Activated naive CD4-positive, alpha-beta T cell treated with anti-CD3 and anti-CD28 coated beads, Interleukin-2, amount 10 ng/mL, durations not matched to agents 7 days and 5 days (primary cell): ENCODE measurements around the gene PRKAG2.

Experiments
- CTCF ChIA-PET: fragments of 350-600 bp; sonication (Branson Sonifier 250); formaldehyde crosslinking; loops from one replicate; lab custom pipeline; 2021; ENCODE audit warnings: antibody characterized with exemption; lab: Charles Lee
- DNase-seq: peaks from one replicate; pipeline ENCODE4 v3.0.0-alpha.2; 2020
- H3K27ac Mint-ChIP-seq: one replicate; pipeline ENCODE4 v1.8.0; 2021; ENCODE audit warnings: mild to moderate bottlenecking, moderate library complexity, mixed read lengths
- H3K27me3 Mint-ChIP-seq: one replicate; pipeline ENCODE4 v1.8.0; 2021; ENCODE audit warnings: mild to moderate bottlenecking, mixed read lengths
- H3K36me3 Mint-ChIP-seq: one replicate; pipeline ENCODE4 v1.8.0; 2021; ENCODE audit warnings: mixed read lengths
- H3K4me1 Mint-ChIP-seq: one replicate; pipeline ENCODE4 v1.8.0; 2021; ENCODE audit warnings: mixed read lengths
- H3K4me3 Mint-ChIP-seq: one replicate; pipeline ENCODE4 v1.8.0; 2021; ENCODE audit warnings: mild to moderate bottlenecking, moderate library complexity, mixed read lengths
- H3K9me3 Mint-ChIP-seq: one replicate; pipeline ENCODE4 v1.8.0; 2021; ENCODE audit warnings: mixed read lengths

Gene PRKAG2

GRCh38 chr7:151675196-151675920 is 201.6 kb downstream of the PRKAG2 start:
- CTCF ChIA-PET, result interaction anchor here (0.9 kb wide), 1 partner anchor 108 kb away, joined by 3 read pairs; no protein-coding TSS in a partner anchor
- no peaks in the 10 kb centered on the region for H3K27me3 Mint-ChIP-seq

GRCh38 chr7:151674161-151674920 is 202.6 kb downstream of the PRKAG2 start:
- Mint-ChIP-seq H3K27ac (no peak overlapping the region), H3K9me3 (no peaks in the 10 kb centered on the region), H3K4me3 (no peak overlapping the region), H3K4me1 (peaks cover 15% of the 10 kb centered on the region), H3K36me3 (no peaks in the 10 kb centered on the region), H3K27me3 (no peaks in the 10 kb centered on the region)
- DNase-seq, result no peak
- CTCF ChIA-PET, result interaction anchor here (0.9 kb wide), 1 partner anchor 109 kb away, joined by 3 read pairs; no protein-coding TSS in a partner anchor

More at GRCh38 chr7:151675196-151675920, 201.6 kb downstream of the PRKAG2 start:
- Mint-ChIP-seq H3K4me1 (peaks cover 18% of the 10 kb centered on the region), H3K4me3 (no peak overlapping the region), H3K27ac (no peak overlapping the region), H3K36me3 (no peaks in the 10 kb centered on the region), H3K9me3 (no peaks in the 10 kb centered on the region)
- DNase-seq, result no peak

- no peaks in the 10 kb centered on the region for H3K36me3 Mint-ChIP-seq
- no peaks in the 10 kb centered on the region for H3K9me3 Mint-ChIP-seq
- H3K27ac Mint-ChIP-seq, result no peak overlapping the region
- peaks cover 4% of the 10 kb centered on the region for H3K4me1 Mint-ChIP-seq
- H3K27me3 Mint-ChIP-seq, result no peaks in the 10 kb centered on the region
- CTCF ChIA-PET, result interaction anchor here (0.5 kb wide), 1 partner anchor 33 kb away, joined by 3 read pairs; no protein-coding TSS in a partner anchor
- no peak overlapping the region for H3K4me3 Mint-ChIP-seq
- no peak for DNase-seq
Measured at GRCh38 chr7:151673216-151673615, 203.7 kb downstream of the PRKAG2 start.

GRCh38 chr7:151672716-151673115 is 204.2 kb downstream of the PRKAG2 start:
- H3K4me1 Mint-ChIP-seq, result peaks cover 2% of the 10 kb centered on the region
- CTCF ChIA-PET, result interaction anchor here (0.5 kb wide), 1 partner anchor 34 kb away, joined by 3 read pairs; no protein-coding TSS in a partner anchor
- no peak for DNase-seq
- H3K36me3 Mint-ChIP-seq, result no peaks in the 10 kb centered on the region
- H3K27me3 Mint-ChIP-seq, result no peaks in the 10 kb centered on the region
- no peaks in the 10 kb centered on the region for H3K9me3 Mint-ChIP-seq
- H3K27ac Mint-ChIP-seq, result no peak overlapping the region
- H3K4me3 Mint-ChIP-seq, result no peak overlapping the region

GRCh38 chr7:151671514-151671913 is 205.4 kb downstream of the PRKAG2 start:
- Mint-ChIP-seq H3K36me3 (peaks cover 2% of the 10 kb centered on the region), H3K4me1 (no peaks in the 10 kb centered on the region), H3K27ac (no peak overlapping the region), H3K27me3 (no peaks in the 10 kb centered on the region), H3K9me3 (no peaks in the 10 kb centered on the region), H3K4me3 (no peak overlapping the region)
- DNase-seq, result no peak
- CTCF ChIA-PET, result no interaction called here

GRCh38 chr7:151669762-151670161 is 207.2 kb downstream of the PRKAG2 start:
- CTCF ChIA-PET, result no interaction called here
- DNase-seq, result no peak
- H3K27ac Mint-ChIP-seq, result no peak overlapping the region
- no peak overlapping the region for H3K4me3 Mint-ChIP-seq
- no peaks in the 10 kb centered on the region for H3K4me1 Mint-ChIP-seq
- H3K36me3 Mint-ChIP-seq, result peaks cover 2% of the 10 kb centered on the region
- no peaks in the 10 kb centered on the region for H3K27me3 Mint-ChIP-seq
- H3K9me3 Mint-ChIP-seq, result no peaks in the 10 kb centered on the region

- Mint-ChIP-seq H3K4me1 (no peaks in the 10 kb centered on the region), H3K36me3 (peaks cover 2% of the 10 kb centered on the region), H3K4me3 (no peak overlapping the region), H3K27me3 (no peaks in the 10 kb centered on the region), H3K27ac (no peak overlapping the region), H3K9me3 (no peaks in the 10 kb centered on the region)
- CTCF ChIA-PET, result interaction anchor here (0.5 kb wide), 1 partner anchor 15 kb away, joined by 3 read pairs; no protein-coding TSS in a partner anchor
- no peak for DNase-seq
Measured at GRCh38 chr7:151666886-151667285, 210.0 kb downstream of the PRKAG2 start.

GRCh38 chr7:151665368-151665767 is 211.5 kb downstream of the PRKAG2 start:
- no peak overlapping the region for H3K4me3 Mint-ChIP-seq
- peaks cover 2% of the 10 kb centered on the region for H3K36me3 Mint-ChIP-seq
- no peaks in the 10 kb centered on the region for H3K27me3 Mint-ChIP-seq
- CTCF ChIA-PET, result no interaction called here
- H3K4me1 Mint-ChIP-seq, result no peaks in the 10 kb centered on the region
- H3K27ac Mint-ChIP-seq, result no peak overlapping the region
- DNase-seq, result no peak
- H3K9me3 Mint-ChIP-seq, result no peaks in the 10 kb centered on the region

- H3K27me3 Mint-ChIP-seq, result no peaks in the 10 kb centered on the region
- no peak for DNase-seq
- H3K4me3 Mint-ChIP-seq, result no peak overlapping the region
- peaks cover 2% of the 10 kb centered on the region for H3K36me3 Mint-ChIP-seq
- H3K4me1 Mint-ChIP-seq, result no peaks in the 10 kb centered on the region
- no peak overlapping the region for H3K27ac Mint-ChIP-seq
- no peaks in the 10 kb centered on the region for H3K9me3 Mint-ChIP-seq
- CTCF ChIA-PET, result no interaction called here
Measured at GRCh38 chr7:151664268-151664667, 212.6 kb downstream of the PRKAG2 start.

- H3K27me3 Mint-ChIP-seq, result no peaks in the 10 kb centered on the region
- CTCF ChIA-PET, result no interaction called here
- H3K27ac Mint-ChIP-seq, result no peak overlapping the region
- H3K4me3 Mint-ChIP-seq, result no peak overlapping the region
- H3K9me3 Mint-ChIP-seq, result no peaks in the 10 kb centered on the region
- H3K36me3 Mint-ChIP-seq, result peaks cover 2% of the 10 kb centered on the region
- H3K4me1 Mint-ChIP-seq, result no peaks in the 10 kb centered on the region
- DNase-seq, result no peak
Measured at GRCh38 chr7:151663382-151664100, 213.4 kb downstream of the PRKAG2 start.

- no peak for DNase-seq
- H3K27ac Mint-ChIP-seq, result no peak overlapping the region
- no peaks in the 10 kb centered on the region for H3K4me1 Mint-ChIP-seq
- peaks cover 2% of the 10 kb centered on the region for H3K36me3 Mint-ChIP-seq
- no peaks in the 10 kb centered on the region for H3K27me3 Mint-ChIP-seq
- H3K4me3 Mint-ChIP-seq, result no peak overlapping the region
- CTCF ChIA-PET, result no interaction called here
- no peaks in the 10 kb centered on the region for H3K9me3 Mint-ChIP-seq
Measured at GRCh38 chr7:151662251-151662826, 214.6 kb downstream of the PRKAG2 start.

GRCh38 chr7:151661587-151661986 is 215.3 kb downstream of the PRKAG2 start:
- H3K27me3 Mint-ChIP-seq, result no peaks in the 10 kb centered on the region
- DNase-seq, result no peak
- H3K27ac Mint-ChIP-seq, result no peak overlapping the region
- CTCF ChIA-PET, result no interaction called here
- H3K4me1 Mint-ChIP-seq, result no peaks in the 10 kb centered on the region
- no peaks in the 10 kb centered on the region for H3K9me3 Mint-ChIP-seq
- no peaks in the 10 kb centered on the region for H3K36me3 Mint-ChIP-seq
- no peak overlapping the region for H3K4me3 Mint-ChIP-seq

- no peaks in the 10 kb centered on the region for H3K9me3 Mint-ChIP-seq
- no peaks in the 10 kb centered on the region for H3K36me3 Mint-ChIP-seq
- H3K4me1 Mint-ChIP-seq, result no peaks in the 10 kb centered on the region
- H3K27me3 Mint-ChIP-seq, result no peaks in the 10 kb centered on the region
- H3K27ac Mint-ChIP-seq, result no peak overlapping the region
- DNase-seq, result no peak
- CTCF ChIA-PET, result no interaction called here
- H3K4me3 Mint-ChIP-seq, result no peak overlapping the region
Measured at GRCh38 chr7:151660141-151660540, 216.8 kb downstream of the PRKAG2 start.

GRCh38 chr7:151659219-151659618 is 217.7 kb downstream of the PRKAG2 start:
- H3K4me3 Mint-ChIP-seq, result no peak overlapping the region
- H3K36me3 Mint-ChIP-seq, result no peaks in the 10 kb centered on the region
- no peaks in the 10 kb centered on the region for H3K27me3 Mint-ChIP-seq
- no peak for DNase-seq
- CTCF ChIA-PET, result no interaction called here
- no peak overlapping the region for H3K27ac Mint-ChIP-seq
- no peaks in the 10 kb centered on the region for H3K4me1 Mint-ChIP-seq
- H3K9me3 Mint-ChIP-seq, result no peaks in the 10 kb centered on the region
